ENCODE measurements around the gene ADAMTS12.
A peak's percentile ranks its signal among the peaks of the same experiment; 100 is the strongest.

ADAMTS12 gene

DNA sequence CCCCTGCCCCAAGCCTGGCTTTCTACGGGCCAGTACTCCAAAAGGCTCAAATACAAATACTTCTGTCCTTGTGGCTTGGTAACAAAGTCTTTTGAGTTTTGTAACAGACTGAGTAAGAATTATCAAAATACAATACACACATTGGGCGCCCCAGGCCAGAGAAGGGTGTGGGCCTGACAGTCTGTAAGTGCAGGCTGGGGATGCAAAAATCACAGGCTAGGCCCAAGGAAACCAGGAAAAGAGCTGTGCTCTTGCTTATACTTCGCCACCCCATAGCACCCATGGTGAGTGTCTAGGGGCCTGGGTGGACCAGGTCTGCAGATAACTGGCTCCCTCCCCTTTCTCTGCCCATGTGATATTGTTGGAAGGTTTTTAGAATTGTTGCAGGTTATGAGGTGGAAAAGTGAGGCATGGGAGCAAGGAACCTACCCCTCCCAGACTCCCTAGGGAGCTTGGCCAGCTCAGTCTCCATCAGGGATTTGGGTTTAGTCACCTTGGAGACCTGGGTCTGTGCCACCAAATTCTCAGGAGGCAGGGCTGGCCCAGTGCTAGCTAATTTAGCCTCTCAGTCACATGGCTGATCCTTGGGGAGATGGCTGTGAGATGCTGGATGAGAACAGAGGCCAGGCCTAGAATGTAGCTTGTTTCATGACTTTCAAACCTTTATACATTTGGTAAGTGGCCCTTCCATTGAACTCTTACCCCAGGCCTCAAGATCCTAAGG lies 378.2 kb downstream of the ADAMTS12 start:
- H3K27me3 Mint-ChIP-seq (ENCODE audit: low read depth, poor library complexity), result peaks cover 3% of the 10 kb centered on the region
- DNase-seq, result no peak
- peaks cover 19% of the 10 kb centered on the region for H3K9me3 Mint-ChIP-seq
- no peak overlapping the region for H3K4me3 Mint-ChIP-seq
- H3K36me3 Mint-ChIP-seq (ENCODE audit: low read depth), result peaks cover 5% of the 10 kb centered on the region
- TF ChIP-seq, protein P1, sequence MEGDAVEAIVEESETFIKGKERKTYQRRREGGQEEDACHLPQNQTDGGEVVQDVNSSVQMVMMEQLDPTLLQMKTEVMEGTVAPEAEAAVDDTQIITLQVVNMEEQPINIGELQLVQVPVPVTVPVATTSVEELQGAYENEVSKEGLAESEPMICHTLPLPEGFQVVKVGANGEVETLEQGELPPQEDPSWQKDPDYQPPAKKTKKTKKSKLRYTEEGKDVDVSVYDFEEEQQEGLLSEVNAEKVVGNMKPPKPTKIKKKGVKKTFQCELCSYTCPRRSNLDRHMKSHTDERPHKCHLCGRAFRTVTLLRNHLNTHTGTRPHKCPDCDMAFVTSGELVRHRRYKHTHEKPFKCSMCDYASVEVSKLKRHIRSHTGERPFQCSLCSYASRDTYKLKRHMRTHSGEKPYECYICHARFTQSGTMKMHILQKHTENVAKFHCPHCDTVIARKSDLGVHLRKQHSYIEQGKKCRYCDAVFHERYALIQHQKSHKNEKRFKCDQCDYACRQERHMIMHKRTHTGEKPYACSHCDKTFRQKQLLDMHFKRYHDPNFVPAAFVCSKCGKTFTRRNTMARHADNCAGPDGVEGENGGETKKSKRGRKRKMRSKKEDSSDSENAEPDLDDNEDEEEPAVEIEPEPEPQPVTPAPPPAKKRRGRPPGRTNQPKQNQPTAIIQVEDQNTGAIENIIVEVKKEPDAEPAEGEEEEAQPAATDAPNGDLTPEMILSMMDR (IDR thresholded peaks at IDR 0.05), result no peak
- H3K27ac Mint-ChIP-seq, result no peak overlapping the region
- H3K4me1 Mint-ChIP-seq, result no peaks in the 10 kb centered on the region

DNA sequence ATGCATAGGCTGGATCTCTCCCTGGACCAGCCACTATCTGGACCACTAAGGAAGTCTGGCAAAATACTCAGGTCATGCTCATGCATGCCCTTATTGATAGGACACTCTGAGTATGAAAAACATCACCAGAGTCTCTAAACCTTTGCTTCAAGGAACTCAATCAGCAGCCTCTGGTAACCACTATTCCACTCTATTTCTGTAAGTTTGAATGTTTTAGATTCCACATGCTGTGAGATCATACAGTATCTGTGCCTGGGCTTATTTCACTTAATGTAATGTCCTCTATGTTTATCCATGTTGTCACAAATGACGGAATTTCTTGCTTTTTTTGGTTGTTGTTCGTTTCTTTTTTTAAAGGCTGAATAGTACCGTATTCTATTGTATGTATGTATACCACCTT lies 382.8 kb downstream of the ADAMTS12 start:
- H3K9me3 Mint-ChIP-seq, result no peaks in the 10 kb centered on the region
- no peaks in the 10 kb centered on the region for H3K36me3 Mint-ChIP-seq (ENCODE audit: low read depth)
- no peak overlapping the region for H3K27ac Mint-ChIP-seq
- no peak for DNase-seq
- H3K4me3 Mint-ChIP-seq, result no peak overlapping the region
- H3K27me3 Mint-ChIP-seq (ENCODE audit: low read depth, poor library complexity), result peaks cover 1% of the 10 kb centered on the region
- H3K4me1 Mint-ChIP-seq, result no peaks in the 10 kb centered on the region
- TF ChIP-seq, protein P1 (IDR thresholded peaks at IDR 0.05), result no peak

DNA sequence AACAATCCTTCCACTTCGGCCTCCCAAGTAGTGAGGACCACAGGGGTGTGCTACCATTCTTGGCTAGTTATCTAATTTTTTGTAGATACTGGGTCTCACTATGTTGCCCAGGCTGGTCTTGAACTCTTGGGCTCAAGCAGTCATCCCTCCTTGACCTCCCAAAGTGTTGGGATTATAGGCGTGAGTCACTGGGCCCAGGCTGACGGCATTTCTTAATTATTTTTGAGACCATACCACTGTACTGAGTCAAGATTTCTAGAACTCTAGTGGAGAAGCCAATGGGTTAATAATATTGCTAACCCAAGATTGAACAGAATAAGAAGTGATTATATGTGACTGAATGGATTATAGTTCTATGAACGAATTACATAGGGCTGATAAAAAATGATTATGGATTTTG lies 384.4 kb downstream of the ADAMTS12 start:
- peaks cover 5% of the 10 kb centered on the region for H3K4me1 Mint-ChIP-seq
- no peaks in the 10 kb centered on the region for H3K36me3 Mint-ChIP-seq (ENCODE audit: low read depth)
- no peak overlapping the region for H3K27ac Mint-ChIP-seq
- no peaks in the 10 kb centered on the region for H3K27me3 Mint-ChIP-seq (ENCODE audit: low read depth, poor library complexity)
- TF ChIP-seq, protein P1 (IDR thresholded peaks at IDR 0.05), result no peak
- DNase-seq, result no peak
- H3K4me3 Mint-ChIP-seq, result no peak overlapping the region
- no peaks in the 10 kb centered on the region for H3K9me3 Mint-ChIP-seq

DNA sequence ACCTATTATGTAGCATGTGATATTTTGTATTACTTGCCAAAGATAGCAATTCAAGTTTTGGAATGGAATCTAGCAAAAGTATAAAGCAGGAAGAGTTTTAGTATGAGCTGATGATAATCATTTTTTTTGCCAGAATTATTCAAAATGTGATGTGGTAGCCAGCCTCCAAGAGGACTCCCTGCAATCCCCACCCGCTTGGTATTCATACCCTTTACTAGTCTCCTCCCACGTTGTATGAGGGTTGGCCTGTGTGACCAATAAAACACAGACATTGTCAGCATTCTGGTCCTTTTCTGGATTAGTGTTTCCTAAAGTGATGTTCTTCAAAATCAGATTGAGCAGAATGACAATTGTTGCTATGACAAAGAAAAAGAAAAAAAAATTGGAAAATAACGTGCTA lies 387.2 kb downstream of the ADAMTS12 start:
- no peak for DNase-seq
- Mint-ChIP-seq H3K36me3 (ENCODE audit: low read depth) (no peaks in the 10 kb centered on the region), H3K4me3 (no peak overlapping the region), H3K9me3 (no peaks in the 10 kb centered on the region), H3K4me1 (peaks cover 5% of the 10 kb centered on the region), H3K27ac (peak overlapping the region; percentile 18), H3K27me3 (ENCODE audit: low read depth, poor library complexity) (no peaks in the 10 kb centered on the region)
- TF ChIP-seq, protein P1 (IDR thresholded peaks at IDR 0.05), result no peak

DNA sequence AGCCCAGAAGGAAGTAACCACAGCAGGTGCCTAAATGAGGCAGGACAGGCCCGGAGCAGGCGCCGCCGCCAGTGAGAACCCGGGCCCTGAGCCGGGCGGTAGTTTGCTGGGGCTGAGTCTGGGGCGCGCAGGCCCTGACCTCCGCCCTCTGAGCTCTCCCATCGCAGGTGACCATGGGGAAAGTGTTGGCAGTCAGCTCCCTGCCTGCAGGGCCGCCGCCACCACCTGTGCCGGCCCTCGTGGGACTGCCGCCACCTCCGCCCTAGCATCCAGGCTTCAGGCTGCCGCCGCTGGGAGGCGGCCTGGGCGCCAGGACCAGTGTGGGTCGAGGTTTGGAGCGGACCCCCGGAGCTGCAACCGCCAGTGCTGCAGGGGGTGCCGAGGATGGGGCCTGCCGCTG lies 389.9 kb downstream of the ADAMTS12 start:
- Mint-ChIP-seq H3K4me1 (peaks cover 5% of the 10 kb centered on the region), H3K36me3 (ENCODE audit: low read depth) (no peaks in the 10 kb centered on the region), H3K27ac (no peak overlapping the region), H3K9me3 (no peaks in the 10 kb centered on the region), H3K4me3 (no peak overlapping the region), H3K27me3 (ENCODE audit: low read depth, poor library complexity) (no peaks in the 10 kb centered on the region)
- TF ChIP-seq, protein P1 (IDR thresholded peaks at IDR 0.05), result no peak
- DNase-seq, result no peak

DNA sequence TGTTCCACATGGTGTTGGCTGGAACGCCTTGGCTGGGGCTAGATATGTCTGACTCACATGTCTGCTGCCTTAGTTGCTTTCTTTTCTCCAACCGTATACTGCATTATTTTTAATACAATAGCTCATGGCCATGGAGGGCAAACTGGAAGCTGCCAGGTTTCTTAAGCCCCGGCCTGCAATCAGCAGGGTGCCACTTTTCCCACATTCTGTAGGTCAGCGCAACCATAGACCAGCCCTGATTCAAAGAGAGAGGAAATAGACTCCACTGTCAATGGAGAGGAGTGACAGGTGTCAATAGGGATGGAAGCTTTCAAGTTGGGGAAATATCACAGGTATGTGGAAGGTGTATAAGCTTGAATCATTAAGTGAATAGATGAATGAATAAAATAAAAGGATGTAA lies 390.5 kb downstream of the ADAMTS12 start:
- TF ChIP-seq, protein P1 (IDR thresholded peaks at IDR 0.05), result no peak
- Mint-ChIP-seq H3K4me3 (no peak overlapping the region), H3K36me3 (ENCODE audit: low read depth) (no peaks in the 10 kb centered on the region), H3K27ac (no peak overlapping the region), H3K4me1 (peaks cover 5% of the 10 kb centered on the region), H3K27me3 (ENCODE audit: low read depth, poor library complexity) (no peaks in the 10 kb centered on the region), H3K9me3 (no peaks in the 10 kb centered on the region)
- no peak for DNase-seq
